GM18507 (cell line): ENCODE measurements around the gene TK1.

Experiments used
- DNase-seq: peaks from one replicate; pipeline ENCODE4 v3.0.0; 2011; ENCODE audit warnings: low read depth; ENCODE audit not compliant: insufficient read length; ENCODE audit errors: extremely low spot score
- FAIRE-seq: peaks from 2 replicates; lab custom pipeline; 2011; peaks lifted over from hg19 to GRCh38; lab: Jason Lieb, UNC

Gene TK1

GRCh38 chr17:78138204-78139060 lies 48.4 kb downstream of the TK1 start:
- DNase-seq (no peak), FAIRE-seq (no peak)

GRCh38 chr17:78137392-78138203 lies 49.3 kb downstream of the TK1 start:
- FAIRE-seq (peak; percentile 67), DNase-seq (no peak)

GRCh38 chr17:78135858-78136500 lies 50.9 kb downstream of the TK1 start:
- DNase-seq (no peak), FAIRE-seq (no peak)

GRCh38 chr17:78134899-78135385 lies 51.9 kb downstream of the TK1 start:
- FAIRE-seq (no peak), DNase-seq (no peak)

- no peak for DNase-seq
- peak; percentile 85 for FAIRE-seq
Observed at GRCh38 chr17:78133971-78134898, 52.6 kb downstream of the TK1 start.

GRCh38 chr17:78133179-78133951 lies 53.5 kb downstream of the TK1 start:
- FAIRE-seq: no peak

GRCh38 chr17:78132767-78133178 lies 54.1 kb downstream of the TK1 start:
- FAIRE-seq (no peak), DNase-seq (no peak)

More at GRCh38 chr17:78133179-78133951, 53.5 kb downstream of the TK1 start:
- DNase-seq: no peak

GRCh38 chr17:78132084-78132676 lies 54.7 kb downstream of the TK1 start:
- no peak for DNase-seq
- FAIRE-seq: peak; percentile 82

GRCh38 chr17:78131172-78132083 lies 55.4 kb downstream of the TK1 start:
- DNase-seq (no peak), FAIRE-seq (no peak)

- peak; percentile 98 for FAIRE-seq
- DNase-seq: no peak
Observed at GRCh38 chr17:78130437-78131101, 56.3 kb downstream of the TK1 start, which contains the start of gene TMC8. TSS of gene TMC8 (plus strand) at chr17:78130771. CDS start at chr17:78131589, 818 bp downstream.

GRCh38 chr17:78130090-78130436 lies 56.8 kb downstream of the TK1 start:
- FAIRE-seq (no peak), DNase-seq (no peak)

GRCh38 chr17:78129351-78130089 lies 57.3 kb downstream of the TK1 start:
- FAIRE-seq: no peak
- no peak for DNase-seq

GRCh38 chr17:78128551-78129350 lies 58.1 kb downstream of the TK1 start, which contains the start of gene TMC6:
TSS of gene TMC6 (minus strand) at chr17:78128755. CDS start at chr17:78126832, 1,923 bp downstream.
- DNase-seq (no peak), FAIRE-seq (peak; percentile 82)

GRCh38 chr17:78127888-78128550 lies 58.8 kb downstream of the TK1 start:
- DNase-seq (no peak), FAIRE-seq (no peak)
